Suprapubic skin (tissue), 4 donors: ENCODE results near the gene IGF2BP2.

ENCODE experiments used
- CTCF ChIP-seq, 2 donors: fragments of 200-600 bp in 1 of 2; fragments of 450-650 bp in 1 of 2; sonication (generic) in 1 of 2; IDR thresholded peaks; one replicate each; pipeline ENCODE4 v1.5.1; 2016 to 2019; ENCODE audit warnings: antibody characterized with exemption in 2 of 2, mild to moderate bottlenecking in 1 of 2, moderate library complexity in 1 of 2
- POLR2A ChIP-seq, 2 donors: fragments of 450-650 bp; IDR thresholded peaks; one replicate each; pipeline ENCODE4 v1.6.1; 2017; ENCODE audit warnings: antibody characterized with exemption in 2 of 2, mild to moderate bottlenecking in 2 of 2, moderate library complexity in 2 of 2
- POLR2AphosphoS5 ChIP-seq, 3 donors: sonication (generic); formaldehyde crosslinking; IDR thresholded peaks; one replicate each; pipeline ENCODE4 v1.6.1; 2017; ENCODE audit warnings: antibody characterized with exemption in 3 of 3

GRCh38 chr3:185651971-185652370 lies 172.9 kb downstream of the IGF2BP2 start:
- TF ChIP-seq CTCF (IDR thresholded peaks at IDR 0.05) (no peak), POLR2A (IDR thresholded peaks at IDR 0.05) (no peak), POLR2AphosphoS5 (IDR thresholded peaks at IDR 0.05) (no peak)
